Central memory CD4-positive, alpha-beta T cell (primary cell): ENCODE measurements around the gene BAIAP3.

Source experiments
- DNase-seq: peaks from one replicate; pipeline ENCODE4 v3.0.0; 2022

The BAIAP3 gene

DNA sequence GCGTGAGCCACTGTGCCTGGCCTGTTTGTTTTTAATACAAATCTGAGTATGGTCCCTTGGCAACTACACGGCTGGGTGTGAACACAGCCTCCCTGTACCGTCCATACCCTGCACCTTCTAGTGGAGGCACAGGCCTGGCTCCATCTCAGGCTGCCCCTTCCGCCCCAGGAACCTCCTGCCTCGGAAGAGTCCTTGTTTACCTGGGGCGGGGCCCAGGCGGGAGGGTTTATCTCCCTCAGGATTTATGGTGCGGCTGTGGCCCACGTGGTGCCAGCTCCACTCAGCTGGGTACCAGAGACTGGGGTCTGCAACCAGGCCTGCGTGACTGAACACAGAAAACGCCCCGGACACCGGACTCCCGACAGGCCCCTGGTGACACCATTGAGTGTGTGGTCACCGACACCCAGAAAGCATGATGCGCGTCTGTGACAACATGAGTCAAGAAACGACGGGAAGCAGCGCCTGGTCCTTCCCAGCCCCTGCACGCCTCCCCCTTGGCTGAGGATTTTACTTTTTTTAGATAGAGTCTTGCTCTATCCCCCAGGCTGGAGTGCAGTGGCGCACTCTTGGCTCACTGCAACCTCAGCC lies 62.1 kb downstream of the BAIAP3 start:
- DNase-seq = no peak

- no peak for DNase-seq
These were observed 64.3 kb downstream of the BAIAP3 start for GRCh38 chr16:1397779-1398178.

- DNase-seq = no peak
These were observed 64.9 kb downstream of the BAIAP3 start for GRCh38 chr16:1398351-1398750.
